Spleen (tissue), 11 donors: ENCODE results near the gene GRIK4. TPM values are rescaled to one million over a fixed set of nuclear protein-coding genes. Genes with fewer than 3 reads are reported as not detected.

Experiments used
- DNase-seq: peaks from one replicate; pipeline ENCODE4 v3.0.0-alpha.2; 2020
- H3K27ac ChIP-seq, 8 donors: fragments of 200-600 bp; sonication (generic) in 7 of 8; 1 replicate in 4 of 8; 2 replicates in 4 of 8; pipeline versions ENCODE4 v1.5.0 to v1.8.0; 2016 to 2021; ENCODE audit warnings: inconsistent platforms in 4 of 8, mild to moderate bottlenecking in 4 of 8, moderate library complexity in 1 of 8
- H3K27me3 ChIP-seq, 7 donors: fragments of 200-600 bp; sonication (generic) in 6 of 7; replicated peaks in 1 of 7; 1 replicate in 4 of 7; 2 replicates in 3 of 7; pipeline versions ENCODE4 v1.5.0 to v1.8.0; 2016 to 2021; ENCODE audit warnings: inconsistent platforms in 3 of 7, mild to moderate bottlenecking in 1 of 7
- H3K36me3 ChIP-seq, 6 donors: fragments of 200-600 bp; sonication (generic) in 5 of 6; 1 replicate in 4 of 6; 2 replicates in 2 of 6; pipeline versions ENCODE4 v1.5.0 to v1.8.0; 2016 to 2021; ENCODE audit warnings: inconsistent platforms in 2 of 6
- H3K4me1 ChIP-seq, 6 donors: fragments of 200-600 bp; sonication (generic) in 5 of 6; 1 replicate in 3 of 6; 2 replicates in 3 of 6; pipeline versions ENCODE4 v1.5.0 to v1.8.0; 2016 to 2021; ENCODE audit warnings: inconsistent platforms in 3 of 6
- H3K4me3 ChIP-seq, 8 donors: fragments of 200-600 bp; sonication (generic) in 7 of 8; 1 replicate in 4 of 8; 2 replicates in 4 of 8; pipeline versions ENCODE4 v1.5.0 to v1.8.0; 2016 to 2021; ENCODE audit warnings: inconsistent platforms in 4 of 8, mild to moderate bottlenecking in 4 of 8, moderate library complexity in 2 of 8
- H3K9me3 ChIP-seq, 8 donors: fragments of 200-600 bp; sonication (generic) in 7 of 8; 1 replicate in 4 of 8; 2 replicates in 4 of 8; pipeline versions ENCODE4 v1.5.0 to v1.8.0; 2016 to 2021; ENCODE audit warnings: inconsistent platforms in 4 of 8
- CTCF ChIP-seq, 11 experiments: fragments of 200-600 bp in 7 of 11; fragments of 450-650 bp in 4 of 11; sonication (generic) in 4 of 11; IDR thresholded peaks in 8 of 11; conservative IDR thresholded peaks in 3 of 11; 1 replicate in 7 of 11; 2 replicates in 4 of 11; pipeline versions ENCODE4 v1.4.0 to v1.8.0; 2016 to 2021; ENCODE audit warnings: antibody characterized with exemption in 11 of 11, inconsistent platforms in 4 of 11, mild to moderate bottlenecking in 1 of 11
- POLR2A ChIP-seq, 3 donors: fragments of 450-650 bp; IDR thresholded peaks; one replicate each; pipeline ENCODE4 v1.5.1; 2017; ENCODE audit warnings: antibody characterized with exemption in 3 of 3, mild to moderate bottlenecking in 1 of 3
- POLR2AphosphoS5 ChIP-seq, 3 donors: sonication (generic); formaldehyde crosslinking; IDR thresholded peaks; one replicate each; pipeline ENCODE4 v1.5.1; 2017; ENCODE audit warnings: antibody characterized with exemption in 3 of 3
- WGBS, 5 donors: extraction: QIAGEN DNeasy Blood & Tissue Kit in 3 of 5; methylation state at CpG; one replicate each; pipeline versions ENCODE4 v1.1.5 to v1.1.7; 2013 to 2018; 5-methylcytosine and 5-hydroxymethylcytosine counted together
- intact Hi-C: fragments of 100-400 bp; cut with DNase I; formaldehyde crosslinking; loops from one replicate; pipeline ENCODE4 v1.15.0; 2023; ENCODE audit warnings: low total_unique reads
- polyA plus RNA-seq, 3 donors: library from polyadenylated mRNA; stranded (reverse); fragments of 200-250 nt; gene quantifications; one replicate each; pipeline ENCODE4 v1.2.1, GENCODE V29; 2013
- total RNA-seq, 7 donors: library from RNA; depleted of rRNA in 3 of 7; stranded (reverse); fragments of >200 nt in 3 of 7; fragmentation: NEBNext Ultra II Directional in 4 of 7; extraction: Animal tissue kit (Norgen Biotek cat#: 25700) in 4 of 7; gene quantifications; one replicate each; pipeline versions ENCODE4 v1.1.0 to v1.2.1, GENCODE V29; 2016 to 2021
- donor health status: healthy with polysubstance abuse.
- donor health status: DM: no; HTN: no; CAD: no; lungs with moderate emphysema.
- donor health status: DM: no; HTN: no; CAD: no.
- donor health status: Bipolar disorder and iron deficiency.
- donor health status: healthy.
- donor health status: DM: no; HTN: no; CAD: no.
- donor health status: DM: yes; HTN: yes; CAD: no.

The GRIK4 gene
- total and polyA plus RNA-seq, 10 donors = 0.04 to 2.4 (median 0.59) TPM

- peaks cover 0 to 16% (median under 1%) of the 10 kb centered on the region in 7 donors for H3K27me3 ChIP-seq
- intact Hi-C loops = no loop called here
- WGBS, 5 donors = 76 to 86% (median 80%) methylated on average over 4 of the region's 4 CpGs
Observed at GRCh38 chr11:120723751-120724150, 212.2 kb downstream of the GRIK4 start.

GRCh38 chr11:120727752-120728151 is 216.2 kb downstream of the GRIK4 start:
- no peaks in the 10 kb centered on the region for H3K27me3 ChIP-seq
- no peaks in the 10 kb centered on the region for H3K4me1 ChIP-seq
- H3K27ac ChIP-seq = no peak overlapping the region
- intact Hi-C loops = no loop called here
- H3K9me3 ChIP-seq = peaks cover 0 to 44% (median 35%) of the 10 kb centered on the region in 8 donors
- TF ChIP-seq POLR2A (IDR thresholded peaks at IDR 0.05) (no peak), CTCF (IDR thresholded peaks at IDR 0.05 in 8 of 11, conservative IDR thresholded peaks at IDR 0.05 in 3 of 11) (no peak), POLR2AphosphoS5 (IDR thresholded peaks at IDR 0.05) (no peak)
- no peaks in the 10 kb centered on the region for H3K36me3 ChIP-seq
- DNase-seq = no peak
- no peak overlapping the region for H3K4me3 ChIP-seq

More at GRCh38 chr11:120723751-120724150, 212.2 kb downstream of the GRIK4 start:
- Histone ChIP-seq H3K4me1 (no peaks in the 10 kb centered on the region), H3K4me3 (no peak overlapping the region), H3K36me3 (no peaks in the 10 kb centered on the region), H3K9me3 (peaks cover 0 to 37% (median 26%) of the 10 kb centered on the region in 8 donors), H3K27ac (no peak overlapping the region)
- no peak for TF ChIP-seq CTCF (IDR thresholded peaks at IDR 0.05 in 8 of 11, conservative IDR thresholded peaks at IDR 0.05 in 3 of 11)
- no peak for TF ChIP-seq POLR2A (IDR thresholded peaks at IDR 0.05)
- TF ChIP-seq POLR2AphosphoS5 (IDR thresholded peaks at IDR 0.05) = no peak
- no peak for DNase-seq

GRCh38 chr11:120735035-120735434 is 223.5 kb downstream of the GRIK4 start:
- Histone ChIP-seq H3K27ac (no peak overlapping the region), H3K4me3 (no peak overlapping the region), H3K27me3 (peaks cover 0 to 7% (median 0%) of the 10 kb centered on the region in 7 donors), H3K36me3 (no peaks in the 10 kb centered on the region), H3K9me3 (no peaks in the 10 kb centered on the region), H3K4me1 (no peaks in the 10 kb centered on the region)
- TF ChIP-seq CTCF (IDR thresholded peaks at IDR 0.05 in 8 of 11, conservative IDR thresholded peaks at IDR 0.05 in 3 of 11) (no peak), POLR2AphosphoS5 (IDR thresholded peaks at IDR 0.05) (no peak), POLR2A (IDR thresholded peaks at IDR 0.05) (no peak)
- 63 to 72% (median 68%) methylated on average over 4 of the region's 4 CpGs for WGBS, 5 donors
- intact Hi-C loops = no loop called here
- DNase-seq = no peak

- Histone ChIP-seq H3K27me3 (peaks cover 0 to 15% (median 0%) of the 10 kb centered on the region in 7 donors), H3K27ac (no peak overlapping the region), H3K36me3 (no peaks in the 10 kb centered on the region), H3K4me3 (no peak overlapping the region), H3K4me1 (no peaks in the 10 kb centered on the region), H3K9me3 (no peaks in the 10 kb centered on the region)
- WGBS, 5 donors = 80 to 89% (median 84%) methylated on average over 6 to 10 of the region's 10 CpGs
- DNase-seq = no peak
- TF ChIP-seq POLR2AphosphoS5 (IDR thresholded peaks at IDR 0.05) (no peak), CTCF (IDR thresholded peaks at IDR 0.05 in 8 of 11, conservative IDR thresholded peaks at IDR 0.05 in 3 of 11) (no peak), POLR2A (IDR thresholded peaks at IDR 0.05) (no peak)
- intact Hi-C loops = no loop called here
Observed at GRCh38 chr11:120738516-120739046, 227.0 kb downstream of the GRIK4 start.
